HCT116 (cell line): ENCODE measurements around the gene ZFYVE19. TPM values are rescaled to one million over a fixed set of nuclear protein-coding genes. Genes with fewer than 3 reads are reported as not detected.
A peak's percentile ranks its signal among the peaks of the same experiment; 100 is the strongest.

Experiments
- ATAC-seq: fragments of 200-7000 bp; cut with Tn5 transposase; 2 replicates; pipeline ENCODE4 v1.9.1; 2020; ENCODE audit warnings: mild to moderate bottlenecking, moderate library complexity
- BruUV-seq: library from RNA; stranded (reverse); fragments of 400-500 nt; replicated peaks from 2 replicates; lab custom pipeline; 2021; lab: Mats Ljungman, UMichigan
- CTCF ChIA-PET: fragments of 300-600 bp; sonication (Branson Sonifier 250); formaldehyde crosslinking; loops from one replicate; lab custom pipeline; 2021; ENCODE audit warnings: antibody characterized with exemption; lab: Charles Lee
- POLR2A ChIA-PET: fragments of 300-600, 350-600 bp; sonication (Branson Sonifier 250); formaldehyde crosslinking; loops from one replicate; lab custom pipeline; 2021; ENCODE audit warnings: antibody characterized with exemption; lab: Charles Lee
- RAD21 ChIA-PET, 2 experiments: fragments of 300-600 bp; sonication (Branson Sonifier 250); formaldehyde crosslinking; loops; one replicate each; lab custom pipeline; 2023; ENCODE audit warnings: low total read pairs in 2 of 2; ENCODE audit not compliant: uncharacterized antibody in 2 of 2, unreplicated experiment in 2 of 2, low non-redundant PET in 1 of 2; lab: Charles Lee
- DNase-seq: peaks from one replicate; pipeline ENCODE4 v3.0.0-alpha.2; 2010; ENCODE audit warnings: low read depth, low spot score
- H2AFZ ChIP-seq: fragments of 200-600 bp; shearing (Covaris generic), sonication (generic); 2 replicates; pipeline ENCODE4 v1.6.1; 2017; ENCODE audit warnings: low read depth, mixed run types, mixed read lengths, antibody characterized with exemption, low read length; ENCODE audit not compliant: poor library complexity, severe bottlenecking
- H3K27ac ChIP-seq: 2 replicates; pipeline ENCODE4 v1.5.1; 2012; ENCODE audit warnings: low read depth, low read length
- H3K27me3 ChIP-seq: fragments of 200-600 bp; sonication (generic); 2 replicates; pipeline ENCODE4 v1.6.1; 2016; ENCODE audit warnings: mixed run types, low read length, mixed read lengths; ENCODE audit not compliant: insufficient read depth
- H3K36me3 ChIP-seq, 2 experiments: fragments of 200-500 bp in 1 of 2; fragments of 200-600 bp in 1 of 2; sonication (Bioruptor generic) in 1 of 2; sonication (generic) in 1 of 2; 2 replicates each; pipeline versions ENCODE4 v1.5.1 to v1.6.1; 2014 to 2016; ENCODE audit warnings: low read length in 2 of 2, inconsistent platforms in 1 of 2, mixed read lengths in 1 of 2, mixed run types in 1 of 2; ENCODE audit not compliant: insufficient read depth in 2 of 2, control insufficient read depth in 1 of 2
- H3K4me1 ChIP-seq, 2 experiments: fragments of 200-600 bp in 1 of 2; sonication (generic) in 1 of 2; 2 replicates each; pipeline versions ENCODE4 v1.5.1 to v1.6.1; 2012 to 2017; ENCODE audit warnings: low read length in 2 of 2, inconsistent platforms in 1 of 2, mild to moderate bottlenecking in 1 of 2, mixed read lengths in 1 of 2, mixed run types in 1 of 2, moderate library complexity in 1 of 2; ENCODE audit not compliant: insufficient read depth in 2 of 2, control insufficient read depth in 1 of 2
- H3K4me2 ChIP-seq: fragments of 200-600 bp; sonication (generic); 2 replicates; pipeline ENCODE4 v1.6.1; 2017; ENCODE audit warnings: mixed run types, low read length, mixed read lengths
- H3K4me3 ChIP-seq, 2 experiments: fragments of 200-600 bp in 1 of 2; sonication (generic) in 1 of 2; replicated peaks in 1 of 2; 2 replicates each; pipeline ENCODE4 v1.5.1; 2011 to 2016; ENCODE audit warnings: low read length in 2 of 2, control low read depth in 1 of 2, low read depth in 1 of 2, mild to moderate bottlenecking in 1 of 2, mixed read lengths in 1 of 2, mixed run types in 1 of 2
- H3K79me2 ChIP-seq: fragments of 200-600 bp; sonication (generic); 2 replicates; pipeline ENCODE4 v1.6.1; 2017; ENCODE audit warnings: mild to moderate bottlenecking, mixed run types, low read length, moderate library complexity, mixed read lengths; ENCODE audit not compliant: insufficient read depth
- H3K9ac ChIP-seq: fragments of 200-600 bp; sonication (generic); 2 replicates; pipeline ENCODE4 v1.6.1; 2016; ENCODE audit warnings: low read length, mixed read lengths
- H3K9me2 ChIP-seq: fragments of 200-600 bp; sonication (generic), shearing (Covaris generic); 2 replicates; pipeline ENCODE4 v1.6.1; 2017; ENCODE audit warnings: mixed run types, mild to moderate bottlenecking, moderate library complexity; ENCODE audit not compliant: insufficient read depth
- H3K9me3 ChIP-seq, 2 experiments: fragments of 200-500 bp in 1 of 2; fragments of 200-600 bp in 1 of 2; sonication (Bioruptor generic) in 1 of 2; sonication (generic) in 1 of 2; 2 replicates each; pipeline ENCODE4 v1.6.1; 2014 to 2017; ENCODE audit warnings: low read length in 2 of 2, mixed read lengths in 2 of 2, inconsistent platforms in 1 of 2, low read depth in 1 of 2, mild to moderate bottlenecking in 1 of 2, mixed run types in 1 of 2, moderate library complexity in 1 of 2; ENCODE audit not compliant: control insufficient read depth in 1 of 2, insufficient read depth in 1 of 2
- H4K20me1 ChIP-seq: fragments of 200-600 bp; sonication (generic), shearing (Covaris generic); 2 replicates; pipeline ENCODE4 v1.6.1; 2017; ENCODE audit warnings: mixed run types, mild to moderate bottlenecking, moderate library complexity; ENCODE audit not compliant: insufficient read depth
- TCF7L2 ChIP-seq: IDR thresholded peaks from 2 replicates; pipeline ENCODE4 v1.7.0; 2011; ENCODE audit warnings: borderline replicate concordance, inconsistent platforms; ENCODE audit not compliant: insufficient read depth, insufficient read length; ENCODE audit errors: extremely low read depth
- ZFX ChIP-seq: fragments of 450-650 bp; IDR thresholded peaks from 2 replicates; pipeline ENCODE4 v1.6.1; 2017
- ZNF274 ChIP-seq: fragments of 200-500 bp; sonication (Bioruptor generic); IDR thresholded peaks from 2 replicates; pipeline ENCODE4 v1.6.1; 2014; ENCODE audit warnings: mild to moderate bottlenecking, low read depth, low read length, inconsistent platforms
- intact Hi-C: fragments of 100-400 bp; cut with micrococcal nuclease; formaldehyde crosslinking; loops from 2 replicates; pipeline ENCODE4 v1.10.0; 2022
- total RNA-seq: library from RNA; stranded (reverse); gene quantifications from one replicate; pipeline ENCODE4 v1.2.1, GENCODE V29; 2021; ENCODE audit not compliant: unreplicated experiment

Gene ZFYVE19
- total RNA-seq, 1 experiment from 2014 or later = 29.1 TPM

DNA sequence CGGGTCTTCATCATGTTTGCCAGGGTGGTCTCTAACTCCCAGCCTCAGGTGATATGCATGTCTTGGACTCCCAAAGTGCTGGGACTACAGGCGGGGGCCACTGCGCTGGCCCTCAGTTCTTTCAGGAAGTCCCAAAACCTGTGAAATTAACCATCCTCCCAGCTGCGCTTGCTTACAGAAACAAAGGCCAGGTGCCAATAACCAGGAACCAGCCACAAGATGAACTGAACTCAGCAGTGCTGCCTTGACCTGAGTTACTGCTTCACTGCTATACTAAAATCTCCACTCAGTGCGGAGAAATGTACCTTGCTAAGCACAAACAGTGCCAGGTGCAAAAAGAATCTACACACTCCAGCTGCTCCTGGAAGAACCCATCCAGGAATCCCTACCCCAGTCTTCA, 46.9 kb upstream of the ZFYVE19 start:
- intact Hi-C loops = no loop called here

DNA sequence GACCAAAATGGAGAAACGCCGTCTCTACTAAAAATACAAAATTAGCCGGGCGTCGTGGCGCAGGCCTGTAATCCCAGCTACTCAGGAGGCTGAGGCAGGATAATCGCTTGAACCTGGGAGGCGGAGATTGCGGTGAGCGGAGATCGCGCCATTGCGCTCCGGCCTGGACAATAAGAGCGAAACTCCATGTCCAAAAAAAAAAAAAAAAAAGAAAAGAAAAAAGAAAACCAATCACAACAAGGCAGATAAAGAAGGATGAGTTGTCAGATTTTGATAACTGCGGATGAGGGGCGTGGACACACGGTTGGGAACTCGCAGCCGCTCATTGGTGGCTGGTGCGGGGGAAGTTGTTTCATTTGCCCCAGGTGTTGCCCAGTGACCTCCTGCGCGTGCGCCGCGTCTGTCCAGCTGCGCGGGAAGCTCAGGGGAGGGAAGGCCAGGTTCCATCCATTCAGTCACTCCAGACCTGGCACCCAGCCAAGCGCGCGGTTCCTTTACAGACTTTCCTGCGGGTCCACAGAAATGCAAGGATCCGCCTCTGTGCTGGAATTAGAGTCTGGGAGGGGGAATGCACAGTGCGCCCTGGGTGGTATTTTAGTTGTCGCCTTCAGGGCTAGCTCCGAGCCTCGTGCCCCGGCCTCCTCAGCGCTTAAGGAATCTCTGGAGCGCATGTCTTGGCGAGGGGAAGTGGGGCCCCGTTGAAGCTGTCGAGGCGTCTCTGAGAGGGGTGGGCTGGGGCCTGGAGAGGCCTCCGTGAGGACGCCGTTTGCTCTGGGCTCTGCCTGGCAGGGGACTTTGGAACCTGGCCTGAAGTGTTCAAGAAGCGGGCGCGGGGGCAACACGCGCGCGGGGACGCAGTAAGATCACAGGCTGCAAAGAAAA, 43.7 kb upstream of the ZFYVE19 start:
- BruUV-seq = no TSS peak
- DNase-seq (no peak), ATAC-seq (peak; percentile 18)
- no peaks in the 10 kb centered on the region for H3K9me2 ChIP-seq
- POLR2A ChIA-PET = no interaction called here
- RAD21 ChIA-PET = interaction anchor here in 1 of 2 experiments (0.6 kb wide), 1 partner anchor 18 kb away, joined by 3 read pairs; no protein-coding TSS in a partner anchor
- CTCF ChIA-PET = interaction anchor here (1.2 to 1.7 kb wide), 3 partner anchors 19 to 131 kb away, joined by 3 to 5 read pairs (median 4); partner anchors contain the start of gene VPS18
- H3K9me3 ChIP-seq = no peaks in the 10 kb centered on the region
- H3K27ac ChIP-seq = no peak overlapping the region; the same call in 1 of the 2 replicates
- TF ChIP-seq ZFX = peak; percentile 42; the same call in 1 of the 2 replicates
- TF ChIP-seq TCF7L2 = no peak
- intact Hi-C loops = no loop called here
- peak overlapping the region; percentile 49 for H3K9ac ChIP-seq
- H3K4me1 ChIP-seq = peaks cover 29 to 48% of the 10 kb centered on the region in 2 experiments
- no peaks in the 10 kb centered on the region for H3K36me3 ChIP-seq
- peak overlapping the region; percentile 21 to 47 for H3K4me3 ChIP-seq
- peak overlapping the region; percentile 81 for H3K4me2 ChIP-seq
- no peaks in the 10 kb centered on the region for H4K20me1 ChIP-seq
- no peaks in the 10 kb centered on the region for H3K27me3 ChIP-seq
- no peak overlapping the region for H2AFZ ChIP-seq
- no peaks in the 10 kb centered on the region for H3K79me2 ChIP-seq

More for the DNA sequence above, 46.9 kb upstream of the ZFYVE19 start:
- Histone ChIP-seq H3K27me3 (no peaks in the 10 kb centered on the region), H3K27ac (no peak overlapping the region), H3K79me2 (no peaks in the 10 kb centered on the region; the same call in 1 of the 2 replicates), H3K9me3 (no peaks in the 10 kb centered on the region), H2AFZ (no peak overlapping the region), H3K4me2 (no peak overlapping the region), H3K4me1 (peaks cover 24 to 32% of the 10 kb centered on the region in 2 experiments), H3K9ac (no peak overlapping the region), H3K4me3 (no peak overlapping the region), H3K36me3 (no peaks in the 10 kb centered on the region), H3K9me2 (no peaks in the 10 kb centered on the region), H4K20me1 (no peaks in the 10 kb centered on the region)
- CTCF ChIA-PET = no interaction called here
- ATAC-seq (no peak), DNase-seq (no peak)
- RAD21 ChIA-PET = no interaction called here
- TF ChIP-seq ZNF274 = no peak
- no TSS peak for BruUV-seq
- POLR2A ChIA-PET = no interaction called here
